ENCODE results near the gene AQP2.

- TF ChIP-seq CTCF (IDR thresholded peaks at IDR 0.05), result no peak
- no peak for TF ChIP-seq EZH2 (IDR thresholded peaks at IDR 0.05)
These were observed 55.7 kb downstream of the AQP2 start for GRCh38 chr12:50006280-50006679.
